HG02840 (cell line): ENCODE data around the gene PCP4.

Experiments
- ATAC-seq: cut with Tn5 transposase; IDR thresholded peaks from one replicate; pipeline ENCODE4 v1.9.1; 2021; ENCODE audit warnings: mild to moderate bottlenecking, moderate library complexity, moderate number of reproducible peaks; ENCODE audit not compliant: unreplicated experiment, low FRiP score

PCP4 gene

GRCh38 chr21:39913706-39914305 is 46.6 kb downstream of the PCP4 start:
- ATAC-seq, result no peak

GRCh38 chr21:39915881-39916280 is 48.6 kb downstream of the PCP4 start:
- no peak for ATAC-seq

DNA sequence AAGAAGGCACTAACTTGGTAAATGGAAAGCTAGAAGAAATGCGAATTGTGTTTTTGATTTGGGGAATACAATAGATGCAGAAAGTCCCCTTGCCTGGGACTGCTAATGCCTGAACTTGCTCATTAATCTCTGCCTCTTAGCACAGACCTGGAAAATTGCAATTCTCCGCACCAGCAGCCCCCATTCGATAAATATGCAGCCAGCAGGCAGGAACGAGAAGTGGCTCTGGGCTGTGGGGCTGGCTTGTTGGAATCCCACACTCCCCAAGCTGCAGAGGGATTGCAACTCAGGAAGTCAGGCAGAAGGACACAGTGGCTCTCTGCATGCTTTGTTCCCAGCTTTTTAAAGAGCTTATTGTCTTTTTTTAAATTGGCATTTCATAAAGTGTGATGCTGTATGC is 51.3 kb downstream of the PCP4 start:
- ATAC-seq, result no peak

DNA sequence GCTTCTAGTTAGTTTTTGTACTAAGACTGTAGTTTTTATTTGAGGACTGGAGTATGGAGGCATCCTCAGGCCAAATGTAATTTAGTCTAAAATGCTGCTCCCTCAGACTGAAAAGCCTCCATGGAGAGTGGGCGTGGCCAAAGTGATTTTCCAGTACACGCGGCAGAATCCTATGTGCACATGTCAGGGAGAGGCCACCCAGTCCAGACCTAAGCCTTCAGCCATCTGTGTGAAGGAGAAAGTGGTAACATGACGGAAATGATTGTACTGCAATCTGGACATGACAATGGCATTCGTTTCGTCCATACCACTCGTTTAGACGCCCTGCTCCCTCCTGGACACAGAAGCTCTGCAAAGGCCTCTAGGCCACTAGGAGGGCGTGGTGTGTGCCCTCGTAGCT is 56.2 kb downstream of the PCP4 start:
- ATAC-seq, result no peak

- no peak for ATAC-seq
These were observed 57.5 kb downstream of the PCP4 start for GRCh38 chr21:39924577-39925308.

DNA sequence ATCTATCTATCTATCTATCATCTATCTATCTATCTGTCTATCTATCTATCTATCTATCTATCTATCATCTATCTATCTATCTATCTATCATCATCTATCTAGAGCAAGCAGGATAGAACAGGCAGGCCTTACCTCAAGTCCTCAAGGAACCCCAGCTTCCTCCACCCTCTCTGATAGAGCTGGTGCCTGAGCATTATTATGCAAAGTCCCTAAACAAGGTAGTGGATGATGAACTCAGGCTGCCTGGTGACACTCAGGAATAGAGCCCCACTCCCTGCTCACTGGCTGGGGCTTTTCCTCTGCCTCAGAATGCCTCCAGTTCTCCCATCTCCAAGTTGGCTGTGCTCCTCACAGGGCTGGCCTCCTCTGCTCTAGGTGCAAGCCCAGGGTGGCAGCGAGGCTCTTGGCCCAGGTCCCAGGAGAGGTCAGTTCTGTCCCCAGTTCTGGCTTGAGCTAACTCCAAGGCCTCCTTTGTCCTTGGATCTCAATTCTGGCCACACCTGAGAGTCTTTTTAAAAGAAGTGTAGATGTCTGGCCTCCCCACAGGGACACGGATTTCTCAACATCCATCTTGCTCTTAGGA is 60.2 kb downstream of the PCP4 start:
- no peak for ATAC-seq

GRCh38 chr21:39932335-39932734 is 65.1 kb downstream of the PCP4 start:
- ATAC-seq, result no peak

- ATAC-seq, result no peak
These were observed 67.7 kb downstream of the PCP4 start for GRCh38 chr21:39934895-39935294.

GRCh38 chr21:39935716-39936115 is 68.5 kb downstream of the PCP4 start:
- no peak for ATAC-seq

DNA sequence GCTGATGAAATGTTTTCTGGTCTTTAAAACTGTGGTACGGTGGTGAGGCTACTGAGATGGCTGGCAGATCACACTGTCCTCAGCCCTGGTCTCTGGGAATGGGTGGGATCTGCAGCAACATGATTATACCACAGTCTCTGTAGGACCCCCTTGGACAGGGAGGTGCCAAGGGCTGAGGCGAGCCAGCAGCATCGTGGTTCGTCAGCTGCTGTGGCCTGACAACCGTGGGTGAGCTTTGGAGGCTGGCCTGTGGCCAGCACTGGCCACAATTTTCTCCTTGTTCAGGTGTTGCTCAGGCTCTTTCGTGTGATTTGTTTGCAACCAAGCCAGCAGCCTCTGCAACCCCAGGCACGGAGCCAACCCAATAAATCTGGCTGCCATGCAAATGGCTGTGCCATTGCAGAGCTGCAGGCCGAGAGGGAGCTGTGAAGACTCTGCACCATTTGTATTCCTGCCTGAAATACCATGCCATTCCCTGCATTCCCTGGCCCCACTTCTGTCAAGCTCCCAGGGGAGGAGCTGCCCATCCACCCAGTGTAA is 70.9 kb downstream of the PCP4 start:
- no peak for ATAC-seq

DNA sequence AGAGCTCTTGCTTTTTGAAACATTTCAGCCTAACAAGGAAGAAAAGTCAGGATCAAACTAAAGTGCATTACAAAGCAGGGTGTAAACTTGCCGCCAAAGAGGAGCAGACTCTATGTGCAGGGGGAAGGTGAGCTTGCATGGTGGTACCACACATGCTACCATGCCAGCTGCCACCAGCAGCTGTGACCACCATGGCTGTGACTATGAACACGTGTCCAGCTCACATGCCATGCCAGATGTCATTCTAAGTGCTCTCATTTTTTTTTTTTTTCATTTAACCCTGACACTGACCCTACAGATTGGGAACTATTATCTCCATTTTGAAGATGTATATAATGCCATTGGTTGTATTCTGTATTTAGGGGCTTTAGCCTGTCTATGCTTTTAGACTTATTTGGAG is 79.0 kb downstream of the PCP4 start:
- no peak for ATAC-seq

DNA sequence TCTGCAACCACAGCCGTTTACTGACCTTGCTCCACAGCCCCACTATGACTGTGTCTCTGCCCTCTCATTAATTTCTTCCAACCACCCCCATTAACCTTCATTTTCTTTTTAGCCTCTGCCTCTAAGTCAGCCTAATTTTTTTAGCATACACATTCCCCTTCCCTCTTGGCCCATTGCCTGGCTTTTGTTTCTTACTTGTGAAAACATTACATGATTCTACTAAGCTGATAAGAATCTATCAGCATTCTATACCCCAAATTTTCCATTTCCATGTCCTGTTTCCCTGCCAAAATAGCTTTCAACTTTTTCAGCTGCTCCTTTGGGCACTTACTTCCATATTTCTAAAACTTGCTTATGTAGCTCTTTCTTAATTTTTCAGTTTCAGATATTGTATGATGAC is 79.8 kb downstream of the PCP4 start:
- no peak for ATAC-seq

- ATAC-seq, result no peak
These were observed 84.2 kb downstream of the PCP4 start for GRCh38 chr21:39951183-39952101.

GRCh38 chr21:39952265-39952664 is 85.0 kb downstream of the PCP4 start:
- no peak for ATAC-seq

- ATAC-seq, result no peak
These were observed 87.3 kb downstream of the PCP4 start for GRCh38 chr21:39954570-39954969.

- no peak for ATAC-seq
These were observed 88.1 kb downstream of the PCP4 start for GRCh38 chr21:39955326-39955725.

GRCh38 chr21:39956586-39956985 is 89.3 kb downstream of the PCP4 start:
- no peak for ATAC-seq

DNA sequence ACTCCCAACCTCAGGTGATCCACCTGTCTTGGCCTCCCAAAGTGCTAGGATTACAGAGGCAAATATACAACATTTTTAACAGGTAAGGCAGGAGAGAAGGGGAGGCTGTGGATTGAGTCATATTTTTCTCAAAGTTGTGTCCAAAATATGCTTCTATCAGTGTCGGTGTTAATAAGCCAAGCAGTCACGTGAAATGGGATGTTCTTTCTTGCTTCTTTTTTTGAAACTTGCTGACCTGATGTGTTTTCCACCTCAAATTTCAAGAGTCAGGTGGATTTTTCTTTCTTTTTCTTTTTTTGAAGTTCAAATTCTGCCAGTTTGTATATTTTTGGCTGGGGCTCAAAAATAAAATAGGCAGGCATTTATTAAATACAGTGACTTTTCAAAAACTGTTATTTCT is 91.5 kb downstream of the PCP4 start:
- ATAC-seq, result no peak

GRCh38 chr21:39961251-39961650 is 94.0 kb downstream of the PCP4 start:
- ATAC-seq, result no peak

GRCh38 chr21:39965026-39965425 is 97.8 kb downstream of the PCP4 start:
- no peak for ATAC-seq

GRCh38 chr21:39966786-39967185 is 99.5 kb downstream of the PCP4 start:
- no peak for ATAC-seq
